GM19239 (cell line): ENCODE measurements around the gene CCL16.
"Not testable (repeated sequence)": the region's sequence is repeated elsewhere in the genome, so short reads cannot be mapped to it uniquely, and the experiment has no call there.

Source experiments
- DNase-seq: peaks from one replicate; pipeline ENCODE4 v3.0.0; 2011; ENCODE audit warnings: low spot score; ENCODE audit not compliant: insufficient read length
- FAIRE-seq: peaks from 2 replicates; lab custom pipeline; 2011; peaks lifted over from hg19 to GRCh38; lab: Jason Lieb, UNC

Gene CCL16

DNA sequence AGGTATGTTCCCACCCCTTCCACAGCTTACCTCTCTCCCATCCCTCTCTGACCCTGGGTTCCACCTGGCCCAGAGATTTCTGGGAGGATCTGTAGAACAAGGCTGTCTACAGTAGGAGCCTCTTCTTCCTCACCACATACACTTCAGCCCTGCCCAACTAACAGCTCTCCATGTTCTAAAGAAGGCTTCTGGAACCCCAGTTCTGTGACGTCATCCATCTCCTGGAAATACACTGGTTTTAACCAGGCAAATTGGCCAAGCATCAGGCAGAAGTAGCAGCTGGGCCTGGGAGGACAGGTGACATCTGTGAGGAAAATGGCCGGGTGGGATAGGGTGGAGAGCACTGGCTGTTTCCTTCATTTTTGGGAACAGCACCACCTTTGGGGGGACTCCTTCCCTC, 37.8 kb downstream of the CCL16 start, which contains the start of gene LYZL6:
Gene LYZL6, minus strand, starts transcription at position 177 of the 400 bp plus-strand sequence. CDS start 4,357 bp downstream, outside the sequence.
- DNase-seq = no peak
- no peak for FAIRE-seq

DNA sequence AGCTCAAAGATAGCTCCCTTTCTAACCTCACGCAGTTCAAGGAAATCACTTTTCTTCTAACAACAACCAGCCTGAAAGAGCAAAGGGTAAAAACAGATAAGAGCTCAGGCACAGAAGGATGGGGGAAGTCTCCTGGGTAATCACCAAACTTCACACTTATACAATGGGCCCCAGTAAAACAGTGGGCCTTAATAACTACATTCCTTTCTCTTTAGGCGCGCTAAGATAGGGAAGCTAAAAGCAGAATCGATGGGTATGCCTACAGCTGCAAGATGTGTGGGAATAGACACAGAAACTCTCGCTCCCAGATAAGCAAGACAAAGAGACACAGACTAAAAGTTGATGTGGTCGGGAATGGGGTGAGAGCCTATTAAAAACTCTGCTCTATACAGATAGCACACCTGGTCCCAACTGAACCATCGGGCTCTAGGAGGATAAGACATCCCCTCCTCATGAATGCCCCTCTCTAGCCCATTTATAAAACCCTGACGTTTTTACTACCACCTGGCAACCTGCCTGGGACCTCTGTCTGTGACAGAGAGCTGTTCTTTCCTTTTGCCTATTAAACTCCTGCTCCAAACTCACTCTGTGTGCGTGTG, 38.6 kb downstream of the CCL16 start:
- DNase-seq (no peak), FAIRE-seq (no peak)

DNA sequence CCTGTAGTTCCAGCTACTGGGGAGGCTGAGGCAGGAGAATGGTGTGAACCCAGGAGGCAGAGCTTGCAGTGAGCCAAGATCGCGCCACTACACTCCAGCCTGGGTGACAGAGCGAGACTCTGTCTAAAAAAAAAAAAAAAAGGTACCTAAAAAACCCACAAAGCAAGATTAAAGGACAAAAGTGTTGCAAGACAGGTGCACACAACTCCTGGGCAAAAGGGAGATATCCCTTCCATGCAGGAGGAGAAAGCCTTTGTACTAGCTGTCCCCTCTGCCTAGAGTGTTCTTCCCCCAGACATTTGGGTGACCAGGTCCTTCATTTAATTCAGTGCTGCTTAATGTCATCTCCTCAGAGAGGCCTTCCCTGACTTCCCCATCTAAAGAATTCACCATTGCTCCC, 42.8 kb downstream of the CCL16 start:
- FAIRE-seq, DNase-seq: not testable (repeated sequence)

DNA sequence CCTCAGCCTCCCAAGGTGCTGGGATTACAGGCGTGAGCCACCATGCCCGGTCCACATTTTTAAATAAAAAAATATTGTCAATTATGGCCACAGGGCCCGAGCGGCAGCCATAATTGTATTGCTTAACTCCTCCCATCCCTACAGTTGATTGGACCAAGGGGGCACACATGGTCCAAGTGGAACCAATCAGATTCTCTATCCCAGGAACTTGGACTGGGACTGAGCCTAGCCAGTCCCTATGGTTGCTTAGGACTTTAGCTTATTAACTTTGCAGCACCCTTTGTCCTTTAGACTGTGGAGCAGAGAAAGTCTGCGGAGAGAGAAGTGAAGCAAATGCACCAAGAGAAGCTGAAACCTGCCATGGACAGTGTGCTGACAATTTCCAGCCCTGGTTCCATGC, 45.2 kb downstream of the CCL16 start:
- FAIRE-seq = no peak
- no peak for DNase-seq

DNA sequence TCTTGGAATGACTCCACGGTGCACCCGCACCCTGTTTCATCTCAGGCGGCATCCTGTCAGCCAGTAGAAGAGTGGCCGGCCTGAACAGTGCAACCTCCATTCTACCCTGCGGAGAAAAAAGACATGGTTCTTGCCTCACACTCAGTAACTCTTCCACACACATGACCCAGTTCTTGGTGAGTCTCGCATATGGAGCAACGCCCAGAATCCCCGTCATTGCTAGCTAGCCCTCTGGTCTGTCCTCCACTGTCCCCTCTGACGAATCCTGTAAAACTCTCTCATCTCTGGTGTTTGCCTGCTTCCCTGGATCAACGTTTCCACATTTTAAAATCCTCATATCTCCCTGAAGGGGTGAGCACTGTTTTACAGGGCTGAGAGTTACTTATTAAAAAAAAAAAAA, 46.5 kb downstream of the CCL16 start:
- DNase-seq (no peak), FAIRE-seq (no peak)

DNA sequence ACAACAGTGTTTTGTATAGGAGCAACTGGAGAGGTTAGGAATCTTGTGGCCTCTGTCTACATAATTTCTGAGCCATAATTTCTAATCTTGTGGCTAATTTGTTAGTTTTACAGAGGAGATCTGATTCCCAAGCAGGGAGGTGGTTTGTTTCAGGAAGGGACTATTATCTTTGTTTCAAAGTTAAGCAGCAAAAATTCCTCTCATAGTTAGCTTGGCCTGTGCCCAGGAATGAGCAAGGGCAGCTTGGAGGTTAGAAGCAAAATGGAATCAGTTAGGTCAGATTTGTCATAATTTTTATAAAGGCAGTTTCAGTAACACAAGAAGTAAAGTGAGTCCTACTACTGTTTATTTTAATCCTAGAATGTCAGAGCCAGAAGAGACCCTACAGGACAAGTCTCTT, 48.7 kb downstream of the CCL16 start:
- FAIRE-seq (no peak), DNase-seq (no peak)

DNA sequence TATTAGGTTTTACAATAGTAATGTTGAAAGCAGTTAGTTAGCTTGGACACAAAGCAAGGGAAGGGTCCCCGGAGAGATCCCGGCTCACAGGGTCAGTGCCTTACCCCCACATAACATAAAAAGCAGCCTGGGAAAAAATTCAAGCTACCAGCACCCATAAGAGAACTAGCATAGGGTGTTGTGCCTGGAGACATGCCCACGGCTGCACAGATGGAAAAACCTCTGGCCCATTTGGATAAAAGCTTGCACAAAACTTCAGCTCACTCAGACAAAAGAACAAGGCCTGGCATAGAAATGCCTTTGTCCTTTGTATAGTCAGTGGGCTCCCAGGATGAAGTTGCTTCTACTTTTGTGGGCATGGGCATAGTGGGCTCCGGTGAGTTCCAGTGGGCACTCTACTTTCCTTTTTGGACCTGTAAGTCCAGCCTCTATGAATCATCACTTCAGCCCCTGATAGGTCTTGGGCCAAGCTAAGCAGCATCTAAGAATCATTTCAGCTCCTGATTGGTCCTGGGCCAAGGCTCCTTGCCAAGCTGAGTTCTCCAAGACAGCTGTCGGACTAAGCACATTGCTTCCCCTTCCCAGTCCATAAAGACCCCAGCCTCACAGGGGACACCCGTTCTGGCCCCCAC, 49.4 kb downstream of the CCL16 start:
- FAIRE-seq (no peak), DNase-seq (no peak)

DNA sequence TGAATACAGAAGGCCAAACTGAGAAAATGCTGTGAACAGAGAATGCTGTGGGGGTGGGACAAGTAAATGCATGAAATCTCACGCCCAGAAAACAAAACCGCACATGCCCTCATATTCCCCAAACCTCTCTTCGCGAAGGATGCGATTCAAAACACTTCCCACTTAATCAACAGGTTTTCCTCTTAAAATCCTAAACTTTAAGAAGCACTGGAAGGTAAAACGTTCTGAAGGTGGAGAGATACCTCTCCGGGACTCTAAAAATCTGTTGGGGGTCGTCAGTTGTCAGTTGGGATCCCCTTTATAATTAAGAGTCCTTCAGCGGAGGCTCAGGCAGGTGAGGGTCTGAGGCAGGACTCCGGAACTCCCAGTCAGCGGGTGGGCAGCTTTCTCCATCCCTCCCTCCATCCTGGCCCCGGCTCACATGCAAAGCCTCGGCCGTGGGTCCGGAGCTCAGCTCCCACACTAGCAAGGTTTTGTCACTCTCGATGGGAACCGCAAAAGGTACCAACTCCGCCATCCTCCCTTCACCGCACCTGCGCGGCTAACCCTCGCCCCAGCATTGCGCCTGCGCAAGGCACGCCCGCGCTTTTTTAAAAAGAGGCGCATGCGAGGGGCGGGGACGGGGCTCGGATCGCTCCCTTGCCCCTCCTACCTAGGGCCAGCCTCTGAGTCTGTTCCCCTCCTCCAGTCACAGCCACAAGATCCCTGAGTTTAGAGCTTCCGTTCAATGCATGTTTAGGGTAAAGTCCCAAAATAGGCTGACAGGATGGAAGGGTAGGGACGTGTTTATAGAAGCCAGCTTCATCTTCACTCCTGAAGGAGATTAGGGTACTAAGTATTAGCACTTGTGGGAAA, 50.9 kb downstream of the CCL16 start, which contains the start of gene RDM1:
Gene RDM1, minus strand, starts transcription at position 563 of the 855 bp plus-strand sequence. Its CDS starts 46 bp downstream, at position 517.
- DNase-seq (peak; percentile 78), FAIRE-seq (no peak)

DNA sequence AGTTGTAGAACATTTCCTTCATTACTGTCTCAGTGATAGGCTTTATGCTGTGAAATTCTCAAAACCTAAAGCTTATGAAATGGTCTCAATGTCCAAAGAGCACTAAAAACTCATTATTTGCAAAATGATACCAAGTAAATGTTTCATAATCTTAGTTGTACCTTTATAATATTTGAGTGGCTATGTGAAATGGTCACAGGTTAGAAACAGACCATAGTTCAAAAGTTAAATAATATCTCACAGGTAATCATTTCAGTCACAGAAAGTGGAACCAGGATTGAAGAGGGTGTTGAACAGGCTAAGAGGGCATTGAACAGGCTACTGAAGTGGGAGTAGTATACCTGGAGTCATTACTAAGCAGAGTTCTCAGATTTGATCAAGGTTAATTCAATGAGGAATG, 53.6 kb downstream of the CCL16 start:
- DNase-seq = no peak
- FAIRE-seq = no peak
